Fibroblast of pulmonary artery (primary cell): ENCODE data around the gene SSTR4.
A peak's percentile ranks its signal among the peaks of the same experiment; 100 is the strongest.

ENCODE experiments used
- DNase-seq: peaks from one replicate; pipeline ENCODE4 v3.0.0-alpha.2; 2010; ENCODE audit warnings: low read depth
- H3K4me3 ChIP-seq: replicated peaks from 2 replicates; pipeline ENCODE4 v1.5.1; 2011; ENCODE audit warnings: low read depth, mild to moderate bottlenecking, control low read depth, low read length, moderate library complexity
- CTCF ChIP-seq: IDR thresholded peaks from 2 replicates; pipeline ENCODE4 v1.5.1; 2011; ENCODE audit warnings: mild to moderate bottlenecking, control low read depth, low read length, inconsistent platforms; ENCODE audit errors: missing control alignments

Gene SSTR4

GRCh38 chr20:23062632-23063031 lies 27.5 kb downstream of the SSTR4 start:
- TF ChIP-seq CTCF: no peak
- no peak for DNase-seq
- H3K4me3 ChIP-seq: no peak overlapping the region

GRCh38 chr20:23063168-23063567 lies 28.1 kb downstream of the SSTR4 start:
- no peak for TF ChIP-seq CTCF
- no peak overlapping the region for H3K4me3 ChIP-seq
- DNase-seq: no peak

- peak; percentile 50 for DNase-seq
- H3K4me3 ChIP-seq: no peak overlapping the region
- no peak for TF ChIP-seq CTCF
These were observed 28.5 kb downstream of the SSTR4 start for GRCh38 chr20:23063581-23063980.

- TF ChIP-seq CTCF: no peak
- no peak for DNase-seq
- no peak overlapping the region for H3K4me3 ChIP-seq
These were observed 30.4 kb downstream of the SSTR4 start for GRCh38 chr20:23065266-23066201.

GRCh38 chr20:23066772-23067171 lies 31.7 kb downstream of the SSTR4 start:
- H3K4me3 ChIP-seq: no peak overlapping the region
- TF ChIP-seq CTCF: no peak
- DNase-seq: no peak

- no peak for DNase-seq
- no peak overlapping the region for H3K4me3 ChIP-seq
- TF ChIP-seq CTCF: no peak
These were observed 33.2 kb downstream of the SSTR4 start for GRCh38 chr20:23068283-23068682.

- no peak overlapping the region for H3K4me3 ChIP-seq
- TF ChIP-seq CTCF: no peak
- no peak for DNase-seq
These were observed 34.0 kb downstream of the SSTR4 start for GRCh38 chr20:23069108-23069507.
